Osteoblast (primary cell): ENCODE results near the gene KCNIP3. TPM values are rescaled to one million over a fixed set of nuclear protein-coding genes. Genes with fewer than 3 reads are reported as not detected.

Experiments used
- DNase-seq: peaks from one replicate; pipeline ENCODE4 v3.0.0; 2011; ENCODE audit warnings: low spot score, mixed read lengths; ENCODE audit not compliant: insufficient read length; ENCODE audit errors: missing footprints
- H2AFZ ChIP-seq: 2 replicates; pipeline ENCODE4 v1.6.0; 2011; ENCODE audit warnings: mild to moderate bottlenecking, low read length
- H3K27ac ChIP-seq: 2 replicates; pipeline ENCODE4 v1.5.1; 2011; ENCODE audit warnings: mild to moderate bottlenecking, low read depth, low read length, moderate library complexity
- H3K27me3 ChIP-seq: 2 replicates; pipeline ENCODE4 v1.6.0; 2012; ENCODE audit warnings: mild to moderate bottlenecking, control low read depth, inconsistent platforms, low read length, moderate library complexity; ENCODE audit not compliant: insufficient read depth
- H3K36me3 ChIP-seq: 2 replicates; pipeline ENCODE4 v1.5.1; 2011; ENCODE audit warnings: mild to moderate bottlenecking, low read length, control low read depth, moderate library complexity; ENCODE audit not compliant: insufficient read depth
- H3K4me1 ChIP-seq: 2 replicates; pipeline ENCODE4 v1.5.1; 2011; ENCODE audit warnings: mild to moderate bottlenecking, low read length, control low read depth, moderate library complexity; ENCODE audit not compliant: insufficient read depth
- H3K4me2 ChIP-seq: 2 replicates; pipeline ENCODE4 v1.6.0; 2011; ENCODE audit warnings: mild to moderate bottlenecking, low read length; ENCODE audit not compliant: insufficient read depth
- H3K4me3 ChIP-seq: fragments of 200-600 bp; sonication (generic); 3 replicates; pipeline ENCODE4 v1.5.1; 2012; ENCODE audit warnings: mild to moderate bottlenecking, low read length, inconsistent platforms; ENCODE audit not compliant: insufficient read depth
- H3K79me2 ChIP-seq: 2 replicates; pipeline ENCODE4 v1.6.0; 2012; ENCODE audit warnings: mild to moderate bottlenecking, low read length, control low read depth, inconsistent platforms; ENCODE audit not compliant: insufficient read depth
- H3K9me3 ChIP-seq: 2 replicates; pipeline ENCODE4 v1.5.1; 2011; ENCODE audit warnings: low read depth, low read length, control low read depth
- H4K20me1 ChIP-seq: 2 replicates; pipeline ENCODE4 v1.6.0; 2012; ENCODE audit warnings: mild to moderate bottlenecking, low read length, control low read depth; ENCODE audit not compliant: insufficient read depth
- total RNA-seq: library from RNA; depleted of rRNA; stranded (reverse); fragments of >200 nt; gene quantifications from 2 replicates; pipeline ENCODE4 v1.2.3, GENCODE V29; 2012
- TF ChIP-seq, protein P1 (sequence below): IDR thresholded peaks from 2 replicates; pipeline ENCODE4 v1.5.1; 2011; ENCODE audit warnings: mild to moderate bottlenecking, low read depth, low read length, moderate library complexity; ENCODE audit errors: extremely low read depth

KCNIP3 gene
- total RNA-seq, 1 donor = under 0.01 TPM

DNA sequence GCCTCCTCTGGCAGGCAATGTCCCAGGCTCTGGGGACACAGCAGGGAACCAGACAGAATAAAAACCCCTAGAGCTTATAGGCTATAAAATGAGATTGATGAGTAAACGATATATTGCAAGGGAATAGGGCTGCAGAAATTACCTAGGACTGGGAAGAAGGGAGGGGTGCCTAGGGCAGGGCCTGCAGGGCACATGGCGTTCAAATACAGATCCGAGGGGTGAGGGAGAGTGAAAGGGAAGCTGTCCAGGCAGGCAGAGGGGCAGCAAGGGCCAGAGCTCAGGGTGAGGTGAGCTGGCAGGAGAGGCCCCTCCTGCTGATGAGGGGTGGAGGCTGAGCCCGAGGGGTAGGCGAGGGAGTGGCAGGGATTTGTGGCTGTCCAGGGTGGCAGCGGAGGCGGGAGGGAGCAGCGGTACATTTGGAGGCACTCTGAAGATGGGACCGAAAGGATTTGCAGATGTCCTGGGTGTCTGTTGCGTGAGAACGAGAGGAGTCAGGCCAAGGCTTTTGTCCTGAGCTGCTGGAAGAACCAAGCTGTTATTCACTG, 33.7 kb downstream of the KCNIP3 start:
- DNase-seq = no peak
- Histone ChIP-seq H3K4me1 (peaks cover 17% of the 10 kb centered on the region), H4K20me1 (no peaks in the 10 kb centered on the region), H3K4me2 (no peak overlapping the region), H2AFZ (no peak overlapping the region), H3K27ac (no peak overlapping the region), H3K27me3 (no peaks in the 10 kb centered on the region), H3K4me3 (no peak overlapping the region), H3K79me2 (no peaks in the 10 kb centered on the region), H3K9me3 (no peaks in the 10 kb centered on the region), H3K36me3 (no peaks in the 10 kb centered on the region)
- TF ChIP-seq, protein P1, sequence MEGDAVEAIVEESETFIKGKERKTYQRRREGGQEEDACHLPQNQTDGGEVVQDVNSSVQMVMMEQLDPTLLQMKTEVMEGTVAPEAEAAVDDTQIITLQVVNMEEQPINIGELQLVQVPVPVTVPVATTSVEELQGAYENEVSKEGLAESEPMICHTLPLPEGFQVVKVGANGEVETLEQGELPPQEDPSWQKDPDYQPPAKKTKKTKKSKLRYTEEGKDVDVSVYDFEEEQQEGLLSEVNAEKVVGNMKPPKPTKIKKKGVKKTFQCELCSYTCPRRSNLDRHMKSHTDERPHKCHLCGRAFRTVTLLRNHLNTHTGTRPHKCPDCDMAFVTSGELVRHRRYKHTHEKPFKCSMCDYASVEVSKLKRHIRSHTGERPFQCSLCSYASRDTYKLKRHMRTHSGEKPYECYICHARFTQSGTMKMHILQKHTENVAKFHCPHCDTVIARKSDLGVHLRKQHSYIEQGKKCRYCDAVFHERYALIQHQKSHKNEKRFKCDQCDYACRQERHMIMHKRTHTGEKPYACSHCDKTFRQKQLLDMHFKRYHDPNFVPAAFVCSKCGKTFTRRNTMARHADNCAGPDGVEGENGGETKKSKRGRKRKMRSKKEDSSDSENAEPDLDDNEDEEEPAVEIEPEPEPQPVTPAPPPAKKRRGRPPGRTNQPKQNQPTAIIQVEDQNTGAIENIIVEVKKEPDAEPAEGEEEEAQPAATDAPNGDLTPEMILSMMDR = no peak

DNA sequence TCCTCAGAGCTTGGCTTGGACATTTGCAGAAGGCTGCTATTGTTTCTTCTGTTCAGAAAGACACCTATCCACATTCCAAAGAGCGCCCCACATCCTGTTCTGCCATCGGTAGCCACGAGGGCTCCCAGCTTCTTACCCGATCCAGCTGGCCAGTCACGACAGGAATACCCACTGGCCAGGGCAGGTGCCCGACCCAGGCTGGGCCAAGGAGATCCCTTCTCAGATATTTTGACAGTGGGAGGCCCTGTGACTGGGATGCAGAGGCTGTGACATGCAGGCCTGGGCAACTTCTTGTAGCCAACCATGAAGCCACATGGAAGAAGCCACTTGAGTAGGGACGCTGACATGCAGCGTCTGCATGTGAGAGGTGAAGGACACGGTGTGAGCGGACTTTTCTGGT, 34.5 kb downstream of the KCNIP3 start:
- Histone ChIP-seq H4K20me1 (no peaks in the 10 kb centered on the region), H3K79me2 (no peaks in the 10 kb centered on the region), H3K36me3 (no peaks in the 10 kb centered on the region), H3K4me2 (no peak overlapping the region), H2AFZ (no peak overlapping the region), H3K4me3 (no peak overlapping the region), H3K27me3 (peaks cover 2% of the 10 kb centered on the region), H3K4me1 (peaks cover 17% of the 10 kb centered on the region), H3K27ac (no peak overlapping the region), H3K9me3 (no peaks in the 10 kb centered on the region)
- TF ChIP-seq, protein P1 = no peak
- no peak for DNase-seq

DNA sequence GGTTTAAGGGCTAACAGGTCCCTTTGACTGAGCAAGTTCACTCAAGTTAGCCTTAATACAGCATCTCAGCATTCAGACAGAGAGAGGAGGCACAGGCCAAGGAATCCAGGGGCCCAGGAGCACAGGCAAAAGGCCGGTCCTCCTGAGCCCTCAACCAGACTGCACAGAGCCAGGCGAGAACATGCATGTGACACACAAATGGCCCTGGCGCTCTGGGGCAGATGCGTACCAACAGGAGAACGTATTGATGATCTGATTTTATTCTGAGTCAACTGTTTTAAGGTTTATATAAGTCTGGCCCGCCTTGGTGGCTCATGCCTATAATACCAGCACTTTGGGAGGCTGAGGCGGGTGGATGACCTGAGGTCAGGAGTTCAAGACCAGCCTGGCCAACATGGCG, 34.9 kb downstream of the KCNIP3 start:
- Histone ChIP-seq H3K4me2 (no peak overlapping the region), H3K27me3 (peaks cover 6% of the 10 kb centered on the region), H3K9me3 (no peaks in the 10 kb centered on the region), H3K27ac (no peak overlapping the region), H3K4me1 (peaks cover 17% of the 10 kb centered on the region), H3K4me3 (no peak overlapping the region), H4K20me1 (no peaks in the 10 kb centered on the region), H2AFZ (no peak overlapping the region), H3K36me3 (no peaks in the 10 kb centered on the region), H3K79me2 (no peaks in the 10 kb centered on the region)
- TF ChIP-seq, protein P1 = no peak
- DNase-seq = no peak

DNA sequence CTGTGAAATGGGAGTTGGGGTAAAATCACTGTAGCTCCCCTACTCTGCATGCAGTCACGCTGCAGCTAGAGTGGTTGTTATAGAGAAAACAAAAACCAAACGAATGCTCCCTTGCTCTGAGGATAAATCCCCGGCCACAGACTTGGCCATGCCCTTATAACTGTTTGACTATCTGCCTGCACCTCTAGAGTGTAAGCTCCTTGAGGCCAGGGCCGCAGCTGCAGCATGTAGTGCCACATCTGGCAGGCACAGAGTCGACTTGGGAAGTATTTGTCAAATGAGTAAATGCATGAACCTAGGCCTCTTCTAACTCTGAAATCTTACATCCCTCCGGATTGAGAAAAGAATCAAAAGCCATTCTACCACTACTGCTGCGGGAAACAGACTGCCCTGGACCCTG, 35.9 kb downstream of the KCNIP3 start:
- Histone ChIP-seq H4K20me1 (no peaks in the 10 kb centered on the region), H3K4me2 (no peak overlapping the region), H3K27me3 (peaks cover 16% of the 10 kb centered on the region), H3K36me3 (no peaks in the 10 kb centered on the region), H3K9me3 (no peaks in the 10 kb centered on the region), H3K4me3 (no peak overlapping the region), H3K4me1 (peaks cover 17% of the 10 kb centered on the region), H2AFZ (no peak overlapping the region), H3K27ac (no peak overlapping the region), H3K79me2 (no peaks in the 10 kb centered on the region)
- TF ChIP-seq, protein P1 = no peak
- no peak for DNase-seq
